HG03045 (cell line): ENCODE data around the gene PHF2.

Source experiments
- ATAC-seq: cut with Tn5 transposase; IDR thresholded peaks from one replicate; pipeline ENCODE4 v1.9.1; 2021; ENCODE audit warnings: mild to moderate bottlenecking, moderate library complexity; ENCODE audit not compliant: unreplicated experiment

Gene PHF2

GRCh38 chr9:93567271-93567959 is 9.0 kb upstream of the PHF2 start:
- ATAC-seq: peak; percentile 6

GRCh38 chr9:93568169-93568568 is 8.2 kb upstream of the PHF2 start:
- ATAC-seq: no peak

- ATAC-seq: no peak
Measured at GRCh38 chr9:93569621-93570174, 6.7 kb upstream of the PHF2 start.

GRCh38 chr9:93572221-93572620 is 4.2 kb upstream of the PHF2 start:
- ATAC-seq: no peak

- ATAC-seq: no peak
Measured at GRCh38 chr9:93572636-93573515, 3.5 kb upstream of the PHF2 start.

GRCh38 chr9:93573516-93573828 is 2.9 kb upstream of the PHF2 start:
- no peak for ATAC-seq

GRCh38 chr9:93574091-93574899 is 2.1 kb upstream of the PHF2 start:
- ATAC-seq: no peak

GRCh38 chr9:93574900-93575795 is 1.2 kb upstream of the PHF2 start:
- ATAC-seq: no peak

- ATAC-seq: peak; percentile 36
Measured at GRCh38 chr9:93575796-93576257, 557 bp upstream of the PHF2 start.

GRCh38 chr9:93577078-93577974 is 942 bp downstream of the PHF2 start:
- ATAC-seq: peak; percentile 21

GRCh38 chr9:93577975-93578682 is 1.7 kb downstream of the PHF2 start:
- no peak for ATAC-seq

GRCh38 chr9:93578844-93579243 is 2.5 kb downstream of the PHF2 start:
- no peak for ATAC-seq

- ATAC-seq: no peak
Measured at GRCh38 chr9:93579711-93580516, 3.5 kb downstream of the PHF2 start.

- ATAC-seq: no peak
Measured at GRCh38 chr9:93580654-93581380, 4.4 kb downstream of the PHF2 start.

GRCh38 chr9:93582115-93582514 is 5.7 kb downstream of the PHF2 start:
- ATAC-seq: no peak

GRCh38 chr9:93582550-93582949 is 6.2 kb downstream of the PHF2 start:
- no peak for ATAC-seq

- no peak for ATAC-seq
Measured at GRCh38 chr9:93585259-93585658, 8.9 kb downstream of the PHF2 start.
